HG03432 (cell line): Measurements from ENCODE around the gene SLC34A1.

ENCODE experiments used
- ATAC-seq: cut with Tn5 transposase; IDR thresholded peaks from one replicate; pipeline ENCODE4 v1.9.1; 2021; ENCODE audit warnings: mild to moderate bottlenecking, moderate library complexity; ENCODE audit not compliant: unreplicated experiment

Gene SLC34A1

GRCh38 chr5:177443144-177443983 is 59.1 kb downstream of the SLC34A1 start:
- ATAC-seq, result no peak

- no peak for ATAC-seq
Observed at GRCh38 chr5:177444106-177445051, 60.1 kb downstream of the SLC34A1 start.

GRCh38 chr5:177445052-177445916 is 61.0 kb downstream of the SLC34A1 start:
- ATAC-seq, result no peak

GRCh38 chr5:177445917-177446199 is 61.6 kb downstream of the SLC34A1 start:
- ATAC-seq, result no peak

GRCh38 chr5:177446200-177447065 is 62.2 kb downstream of the SLC34A1 start, which contains the start of gene PRR7:
PRR7 (plus strand) TSS chr5:177446814; CDS start chr5:177455068, 8,254 bp downstream.
- ATAC-seq, result peak; percentile 55

- peak; percentile 47 for ATAC-seq
Observed at GRCh38 chr5:177447066-177447610, 62.9 kb downstream of the SLC34A1 start.

- ATAC-seq, result no peak
Observed at GRCh38 chr5:177447611-177448243, 63.5 kb downstream of the SLC34A1 start.
